Motor neuron (in vitro differentiated cells): ENCODE results near the gene RAD9A. TPM values are rescaled to one million over a fixed set of nuclear protein-coding genes. Genes with fewer than 3 reads are reported as not detected.

Experiments used
- ATAC-seq, 8 experiments: fragments of 200-7000 bp; cut with Tn5 transposase; replicated peaks in 6 of 8; 2 replicates each; pipeline ENCODE4 v1.8.0; 2021; ENCODE audit warnings: mild to moderate bottlenecking in 8 of 8, moderate library complexity in 8 of 8
- H3K27ac ChIP-seq, 2 donors: fragments of 250-450 bp; sonication (Bioruptor Pico); 2 replicates each; pipeline ENCODE4 v1.9.0; 2021; ENCODE audit warnings: antibody characterized with exemption in 2 of 2, mild to moderate bottlenecking in 2 of 2, moderate library complexity in 1 of 2
- H3K4me1 ChIP-seq, 2 donors: fragments of 250-450 bp; sonication (Bioruptor Pico); replicated peaks in 1 of 2; 2 replicates each; pipeline ENCODE4 v1.6.1; 2021; ENCODE audit warnings: antibody characterized with exemption in 2 of 2, mild to moderate bottlenecking in 2 of 2, moderate library complexity in 1 of 2
- H3K4me3 ChIP-seq, 5 donors: fragments of 250-450 bp; sonication (Bioruptor Pico); 2 replicates each; pipeline ENCODE4 v1.9.0; 2021; ENCODE audit warnings: antibody characterized with exemption in 5 of 5, mild to moderate bottlenecking in 5 of 5, moderate library complexity in 4 of 5
- WGBS, 10 experiments: fragments of 450-650 bp; shearing (Covaris generic); methylation state at CpG; one replicate each; pipeline ENCODE4 v1.0.0; 2022; 5-methylcytosine and 5-hydroxymethylcytosine counted together
- in situ Hi-C, 9 experiments: fragments of 400-800 bp; cut with MboI; loops; one replicate each; pipeline ENCODE4 v1.15.0; 2021; ENCODE audit warnings: low sequenced_read_pairs in 9 of 9, low pct_unique_long_range_greater_than_20kb in 2 of 9; ENCODE audit not compliant: unreplicated experiment in 9 of 9
- total RNA-seq, 8 experiments: library from RNA; unstranded; fragments of 300-600 nt; gene quantifications; 2 replicates each; pipeline versions ENCODE4 v1.2.3 to v1.2.4, GENCODE V29; 2022

Gene RAD9A
- total RNA-seq, 8 experiments from 2014 or later, result 4.0 to 25.5 (median 16.2) TPM

GRCh38 chr11:67382276-67383136 lies 9.3 kb upstream of the RAD9A start:
- ATAC-seq, result peak; percentile 22 to 87 (median 77)
- 0 to 100% (median 38%) methylated on average over 1 to 7 of the region's 16 CpGs; no CpG with 5 or more reads in 2 of the 10 experiments for WGBS, 10 experiments
- no peak overlapping the region for H3K27ac ChIP-seq
- no peak overlapping the region for H3K4me3 ChIP-seq
- in situ Hi-C loops, result loop anchor here in 1 of 9 experiments (25.0 kb wide), 1 partner anchor 105 kb away; the partner anchor contains the start of gene AIP
- peaks cover 0 to 6% of the 10 kb centered on the region in 2 donors for H3K4me1 ChIP-seq

- H3K4me3 ChIP-seq, result no peak overlapping the region
- no peak overlapping the region for H3K27ac ChIP-seq
- peaks cover 0 to under 1% of the 10 kb centered on the region in 2 donors for H3K4me1 ChIP-seq
- ATAC-seq, result peak in 3 of 8 experiments; percentile 11 to 72 (median 45)
- WGBS, 10 experiments, result 47 to 77% (median 55%) methylated on average over 1 to 3 of the region's 3 CpGs; no CpG with 5 or more reads in 6 of the 10 experiments
- in situ Hi-C loops, result loop anchor here in 1 of 9 experiments (25.0 kb wide), 1 partner anchor 102 kb away; the partner anchor contains the start of gene AIP
Measured at GRCh38 chr11:67384851-67385366, 6.9 kb upstream of the RAD9A start.

DNA sequence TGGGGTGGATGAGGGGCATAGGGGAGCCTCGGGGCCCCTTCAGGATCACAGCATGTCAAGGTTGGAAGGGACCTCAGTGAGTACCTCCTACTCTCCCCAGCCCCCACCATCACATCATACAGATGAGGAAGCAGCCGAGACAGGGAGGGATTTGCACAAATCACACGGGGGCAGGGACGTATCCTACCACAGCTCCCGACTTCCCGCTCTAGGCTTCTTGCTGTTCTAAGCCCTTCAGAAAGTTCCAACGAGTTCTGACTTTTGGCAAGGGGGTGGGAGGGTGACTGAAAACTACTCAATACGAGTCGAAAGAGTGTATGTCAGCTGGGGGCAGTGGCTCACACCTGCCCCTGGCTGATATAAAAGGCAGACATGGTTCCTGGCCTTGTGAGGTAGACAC lies 4.7 kb upstream of the RAD9A start:
- no peak overlapping the region for H3K27ac ChIP-seq
- in situ Hi-C loops, result loop anchor here in 1 of 9 experiments (25.0 kb wide), 1 partner anchor 100 kb away; the partner anchor contains the start of gene AIP
- no peak overlapping the region for H3K4me3 ChIP-seq
- WGBS, 10 experiments, result 0 to 40% (median 30%) methylated on average over 1 to 7 of the region's 9 CpGs; no CpG with 5 or more reads in 6 of the 10 experiments
- H3K4me1 ChIP-seq, result peaks cover 6% of the 10 kb centered on the region in 2 donors
- no peak for ATAC-seq

- no peak overlapping the region for H3K4me3 ChIP-seq
- 20 to 83% (median 67%) methylated on average over 1 to 3 of the region's 6 CpGs; no CpG with 5 or more reads in 5 of the 10 experiments for WGBS, 10 experiments
- no peak overlapping the region for H3K27ac ChIP-seq
- no peak for ATAC-seq
- H3K4me1 ChIP-seq, result peaks cover 6 to 7% of the 10 kb centered on the region in 2 donors
- in situ Hi-C loops, result loop anchor here in 1 of 9 experiments (25.0 kb wide), 1 partner anchor 100 kb away; the partner anchor contains the start of gene AIP
Measured at GRCh38 chr11:67387518-67387917, 4.3 kb upstream of the RAD9A start.

DNA sequence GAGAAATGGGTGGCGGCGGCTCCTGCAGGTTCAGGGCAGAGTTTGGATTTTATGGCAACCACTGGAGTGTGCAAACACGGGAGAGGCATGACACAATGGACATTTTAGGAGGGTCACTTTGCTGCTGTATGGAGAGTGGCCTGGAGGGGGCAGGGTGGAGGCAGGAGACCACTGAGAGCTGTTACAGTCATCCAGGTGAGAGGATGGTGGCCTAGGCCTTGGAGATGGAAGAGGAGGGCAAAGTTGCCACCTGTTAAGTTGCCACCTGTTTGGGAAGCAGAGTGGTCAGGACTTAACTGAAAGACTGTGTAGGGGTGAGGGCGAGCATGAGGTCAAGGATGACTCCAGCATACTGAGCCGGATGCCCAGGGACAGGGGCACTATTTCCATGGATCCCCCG lies 2.3 kb upstream of the RAD9A start:
- in situ Hi-C loops, result loop anchor here in 1 of 9 experiments (25.0 kb wide), 1 partner anchor 98 kb away; the partner anchor contains the start of gene AIP
- Histone ChIP-seq H3K27ac (no peak overlapping the region), H3K4me1 (peaks cover 6 to 10% of the 10 kb centered on the region in 2 donors), H3K4me3 (no peak overlapping the region)
- ATAC-seq, result no peak
- 50 to 100% (median 58%) methylated on average over 2 to 5 of the region's 6 CpGs; no CpG with 5 or more reads in 4 of the 10 experiments for WGBS, 10 experiments

DNA sequence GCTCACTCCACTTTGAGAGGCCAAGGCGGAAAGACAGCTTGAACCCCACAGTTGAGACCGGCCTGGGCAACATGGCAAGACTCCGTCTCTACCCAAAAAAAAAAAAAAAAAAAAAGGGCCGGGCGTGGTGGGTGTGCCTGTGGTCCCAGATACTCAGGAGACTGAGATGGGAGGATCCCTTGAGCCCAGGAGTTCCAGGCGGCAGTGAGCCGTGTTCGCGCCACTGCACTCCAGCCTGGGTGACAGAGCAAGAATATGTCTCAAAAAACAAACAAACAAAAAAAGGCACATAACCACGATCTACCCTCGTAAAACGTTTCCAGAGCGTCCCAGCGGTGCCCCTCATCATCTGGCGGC lies 861 bp upstream of the RAD9A start:
- in situ Hi-C loops, result loop anchor here in 1 of 9 experiments (25.0 kb wide), 1 partner anchor 96 kb away; the partner anchor contains the start of gene AIP
- peaks cover 6 to 10% of the 10 kb centered on the region in 2 donors for H3K4me1 ChIP-seq
- H3K4me3 ChIP-seq, result peak overlapping the region; percentile 57 to 79 (median 59)
- H3K27ac ChIP-seq, result peak overlapping the region; percentile 77 to 90
- ATAC-seq, result peak in 7 of 8 experiments; percentile 2 to 19 (median 6)
- 0 to 60% (median 17%) methylated on average over 1 to 12 of the region's 15 CpGs; no CpG with 5 or more reads in 2 of the 10 experiments for WGBS, 10 experiments

DNA sequence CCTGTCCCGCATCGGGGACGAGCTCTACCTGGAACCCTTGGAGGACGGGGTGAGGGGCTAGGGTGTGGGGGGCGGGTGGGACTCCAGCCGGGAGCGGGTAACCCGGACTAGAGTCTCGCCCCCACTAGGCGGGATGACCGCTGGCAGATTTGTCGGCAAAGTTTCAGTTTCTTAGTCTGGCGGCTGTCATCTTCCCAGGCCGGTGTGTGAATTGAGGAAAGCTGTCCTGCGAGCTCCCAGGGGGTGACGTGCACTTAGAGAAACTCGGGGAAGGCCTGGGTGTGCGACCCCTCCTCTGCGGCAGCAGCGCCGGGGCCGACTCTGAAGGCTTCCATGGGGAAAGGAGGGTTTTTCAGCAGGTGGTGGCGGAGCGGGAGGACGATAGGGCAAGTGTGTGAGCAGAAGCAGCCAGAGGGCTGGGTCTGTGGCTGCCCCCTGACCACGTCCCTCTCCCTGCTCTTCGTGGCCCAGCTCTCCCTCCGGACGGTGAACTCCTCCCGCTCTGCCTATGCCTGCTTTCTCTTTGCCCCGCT lies 463 bp downstream of the RAD9A start:
- no peak overlapping the region for H3K27ac ChIP-seq
- ATAC-seq, result peak; percentile 2 to 22 (median 8)
- 0 to 50% (median 27%) methylated on average over 1 to 6 of the region's 31 CpGs; no CpG with 5 or more reads in 3 of the 10 experiments for WGBS, 10 experiments
- peak overlapping the region; percentile 57 to 79 (median 59) for H3K4me3 ChIP-seq
- in situ Hi-C loops, result loop anchor here in 1 of 9 experiments (25.0 kb wide), 1 partner anchor 95 kb away; the partner anchor contains the start of gene AIP
- peaks cover 6 to 10% of the 10 kb centered on the region in 2 donors for H3K4me1 ChIP-seq

- 83 to 100% (median 100%) methylated on average over 2 to 8 of the region's 18 CpGs; no CpG with 5 or more reads in 6 of the 10 experiments for WGBS, 10 experiments
- H3K4me3 ChIP-seq, result no peak overlapping the region
- peaks cover 6 to 10% of the 10 kb centered on the region in 2 donors for H3K4me1 ChIP-seq
- no peak overlapping the region for H3K27ac ChIP-seq
- ATAC-seq, result no peak
- in situ Hi-C loops, result loop anchor here in 1 of 9 experiments (25.0 kb wide), 1 partner anchor 94 kb away; the partner anchor contains the start of gene AIP
Measured at GRCh38 chr11:67393437-67393836, 1.7 kb downstream of the RAD9A start.

GRCh38 chr11:67393990-67394389 lies 2.2 kb downstream of the RAD9A start:
- 80 to 100% (median 100%) methylated on average over 1 to 2 of the region's 5 CpGs; no CpG with 5 or more reads in 5 of the 10 experiments for WGBS, 10 experiments
- H3K4me1 ChIP-seq, result peaks cover 6 to 10% of the 10 kb centered on the region in 2 donors
- no peak overlapping the region for H3K27ac ChIP-seq
- no peak overlapping the region for H3K4me3 ChIP-seq
- no peak for ATAC-seq
- in situ Hi-C loops, result loop anchor here in 1 of 9 experiments (25.0 kb wide), 1 partner anchor 93 kb away; the partner anchor contains the start of gene AIP

DNA sequence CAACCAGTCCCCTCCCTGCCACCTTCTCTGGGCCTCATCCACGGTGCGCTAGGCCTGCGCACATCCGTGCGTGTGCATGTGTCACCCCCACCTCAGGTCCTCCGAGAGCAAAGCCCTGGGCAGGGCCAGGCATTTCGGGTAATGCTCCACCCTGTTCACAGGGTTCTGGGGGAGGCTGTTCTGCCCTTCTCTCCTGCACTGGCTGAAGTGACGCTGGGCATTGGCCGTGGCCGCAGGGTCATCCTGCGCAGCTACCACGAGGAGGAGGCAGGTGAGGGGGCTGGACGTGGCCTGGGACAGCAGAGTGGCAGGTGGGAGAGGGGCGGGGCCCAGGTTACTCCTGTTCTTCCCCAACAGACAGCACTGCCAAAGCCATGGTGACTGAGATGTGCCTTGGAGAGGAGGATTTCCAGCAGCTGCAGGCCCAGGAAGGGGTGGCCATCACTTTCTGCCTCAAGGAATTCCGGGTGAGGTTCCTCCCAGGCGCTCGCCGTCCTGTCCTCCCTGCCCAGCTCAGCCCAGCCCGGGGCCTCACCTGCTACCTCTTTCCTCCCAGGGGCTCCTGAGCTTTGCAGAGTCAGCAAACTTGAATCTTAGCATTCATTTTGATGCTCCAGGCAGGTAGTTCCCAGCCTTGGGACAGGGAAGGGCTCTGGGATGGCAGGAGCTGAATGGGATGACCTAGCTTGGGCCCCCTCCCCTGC lies 3.9 kb downstream of the RAD9A start:
- Histone ChIP-seq H3K27ac (no peak overlapping the region), H3K4me1 (peaks cover 10 to 14% of the 10 kb centered on the region in 2 donors), H3K4me3 (no peak overlapping the region)
- in situ Hi-C loops, result loop anchor here in 1 of 9 experiments (25.0 kb wide), 1 partner anchor 92 kb away; the partner anchor contains the start of gene AIP
- WGBS, 10 experiments, result 77 to 100% (median 95%) methylated on average over 2 to 4 of the region's 19 CpGs; no CpG with 5 or more reads in 5 of the 10 experiments
- peak in 1 of 8 experiments; percentile 9 for ATAC-seq

GRCh38 chr11:67396259-67396581 lies 4.4 kb downstream of the RAD9A start:
- Histone ChIP-seq H3K4me1 (peaks cover 6 to 11% of the 10 kb centered on the region in 2 donors), H3K27ac (no peak overlapping the region), H3K4me3 (no peak overlapping the region)
- 80 to 100% (median 83%) methylated on average over 1 to 3 of the region's 7 CpGs; no CpG with 5 or more reads in 7 of the 10 experiments for WGBS, 10 experiments
- in situ Hi-C loops, result loop anchor here in 1 of 9 experiments (25.0 kb wide), 1 partner anchor 91 kb away; the partner anchor contains the start of gene AIP
- no peak for ATAC-seq
